HepG2 (cell line): ENCODE results near the gene TUT7. TPM values are rescaled to one million over a fixed set of nuclear protein-coding genes. Genes with fewer than 3 reads are reported as not detected.

ENCODE experiments used
- ATAC-seq: fragments of 200-7000 bp; cut with Tn5 transposase; 3 replicates; pipeline ENCODE4 v1.9.1; 2020; ENCODE audit warnings: mild to moderate bottlenecking, moderate library complexity
- BruUV-seq: library from RNA; stranded (reverse); fragments of 400-500 nt; replicated peaks from 2 replicates; lab custom pipeline; 2021; lab: Mats Ljungman, UMichigan
- CTCF ChIA-PET: fragments of 300-600 bp; formaldehyde crosslinking; extraction: SDS; loops from one replicate; lab custom pipeline; 2021; ENCODE audit warnings: low total read pairs, inconsistent platforms, low intra/inter-chr PET ratio; lab: Yijun Ruan, JAX
- POLR2A ChIA-PET: fragments of 350-600 bp; sonication (Branson Sonifier 250); formaldehyde crosslinking; loops from one replicate; lab custom pipeline; 2020; ENCODE audit warnings: antibody characterized with exemption, inconsistent platforms; lab: Yijun Ruan, JAX
- DNase-seq: peaks from one replicate; pipeline ENCODE4 v3.0.0-alpha.2; 2015; ENCODE audit warnings: low spot score
- FAIRE-seq: peaks from 3 replicates; lab custom pipeline; 2011; peaks lifted over from hg19 to GRCh38; lab: Jason Lieb, UNC
- H2AFZ ChIP-seq: one replicate; pipeline ENCODE4 v1.6.1; 2011; ENCODE audit warnings: low read length, inconsistent platforms
- H3K27ac ChIP-seq: fragments of 300-600 bp; 3 replicates; pipeline ENCODE4 v1.8.0; 2011; ENCODE audit warnings: mixed run types, mild to moderate bottlenecking, mixed read lengths, low read length, inconsistent platforms; ENCODE audit not compliant: insufficient read depth; ENCODE audit errors: extremely low read length
- H3K27me3 ChIP-seq, 2 experiments: fragments of 200-600 bp in 1 of 2; 2 replicates in 1 of 2; 3 replicates in 1 of 2; pipeline versions ENCODE4 v1.6.0 to v1.8.0; 2011; ENCODE audit warnings: low read length in 2 of 2, mild to moderate bottlenecking in 2 of 2, moderate library complexity in 2 of 2, inconsistent platforms in 1 of 2; ENCODE audit not compliant: insufficient read depth in 2 of 2, control insufficient read depth in 1 of 2
- H3K36me3 ChIP-seq, 2 experiments: fragments of 200-600 bp in 1 of 2; replicated peaks in 1 of 2; 2 replicates in 1 of 2; 3 replicates in 1 of 2; pipeline versions ENCODE4 v1.5.1 to v1.8.0; 2011; ENCODE audit warnings: low read length in 2 of 2, inconsistent platforms in 1 of 2; ENCODE audit not compliant: insufficient read depth in 2 of 2, control insufficient read depth in 1 of 2
- H3K4me1 ChIP-seq: 2 replicates; pipeline ENCODE4 v1.5.1; 2012; ENCODE audit warnings: low read length, inconsistent platforms; ENCODE audit not compliant: insufficient read depth
- H3K4me2 ChIP-seq: 2 replicates; pipeline ENCODE4 v1.6.0; 2011; ENCODE audit warnings: low read depth, low read length, inconsistent platforms
- H3K4me3 ChIP-seq, 3 experiments: fragments of 200-600 bp in 1 of 3; sonication (generic), shearing (Covaris generic) in 1 of 3; replicated peaks in 1 of 3; 2 replicates each; pipeline ENCODE4 v1.5.1; 2011 to 2016; ENCODE audit warnings: low read length in 3 of 3, inconsistent platforms in 2 of 3, low read depth in 2 of 3, mild to moderate bottlenecking in 2 of 3, control low read depth in 1 of 3, mixed read lengths in 1 of 3; ENCODE audit not compliant: insufficient read depth in 1 of 3
- H3K79me2 ChIP-seq: one replicate; pipeline ENCODE4 v1.6.1; 2011; ENCODE audit warnings: low read length, inconsistent platforms; ENCODE audit not compliant: insufficient read depth
- H3K9ac ChIP-seq: 2 replicates; pipeline ENCODE4 v1.6.0; 2011; ENCODE audit warnings: mild to moderate bottlenecking, low read depth, low read length, inconsistent platforms; ENCODE audit not compliant: insufficient read depth
- H3K9me3 ChIP-seq: 2 replicates; pipeline ENCODE4 v1.5.1; 2012; ENCODE audit warnings: mild to moderate bottlenecking, low read length
- H4K20me1 ChIP-seq: 2 replicates; pipeline ENCODE4 v1.6.0; 2011; ENCODE audit warnings: inconsistent platforms, mild to moderate bottlenecking, low read length, moderate library complexity; ENCODE audit not compliant: insufficient read depth
- EZH2 ChIP-seq: conservative IDR thresholded peaks from 2 replicates; pipeline ENCODE4 v1.6.1; 2012; ENCODE audit warnings: mild to moderate bottlenecking, low read depth, low read length, moderate library complexity
- GATAD1 ChIP-seq: IDR thresholded peaks from 2 replicates; pipeline ENCODE4 v1.6.1; 2016; ENCODE audit warnings: missing genetic modification reagents, missing compliant biosample characterization
- HMGA1 ChIP-seq: sonication (generic); formaldehyde crosslinking; conservative IDR thresholded peaks from 2 replicates; pipeline ENCODE4 v1.4.0; 2020; ENCODE audit warnings: missing genetic modification reagents
- MAFG ChIP-seq: sonication (generic); formaldehyde crosslinking; IDR thresholded peaks from 2 replicates; pipeline ENCODE4 v1.5.1; 2020; ENCODE audit warnings: mild to moderate bottlenecking, missing genetic modification reagents
- REL ChIP-seq: sonication (generic); formaldehyde crosslinking; conservative IDR thresholded peaks from 2 replicates; pipeline ENCODE4 v1.8.0; 2022; ENCODE audit warnings: mild to moderate bottlenecking, missing genetic modification reagents, moderate library complexity
- RFXAP ChIP-seq: sonication (generic); formaldehyde crosslinking; IDR thresholded peaks from 2 replicates; pipeline ENCODE4 v1.4.0; 2020; ENCODE audit warnings: missing genetic modification reagents, borderline replicate concordance
- SP2 ChIP-seq: sonication (generic); formaldehyde crosslinking; IDR thresholded peaks from 2 replicates; pipeline ENCODE4 v1.5.1; 2020; ENCODE audit warnings: mild to moderate bottlenecking, missing genetic modification reagents
- ZNF275 ChIP-seq: sonication (generic); formaldehyde crosslinking; IDR thresholded peaks from 2 replicates; pipeline ENCODE4 v1.8.0; 2022; ENCODE audit warnings: missing genetic modification reagents, mild to moderate bottlenecking, inconsistent platforms, borderline replicate concordance
- ZNF280B ChIP-seq: sonication (generic); formaldehyde crosslinking; IDR thresholded peaks from 2 replicates; pipeline ENCODE4 v1.5.0; 2020; ENCODE audit warnings: missing genetic modification reagents, mild to moderate bottlenecking, borderline replicate concordance
- ZNF354B ChIP-seq: sonication (generic); formaldehyde crosslinking; IDR thresholded peaks from 2 replicates; pipeline ENCODE4 v1.8.0; 2022; ENCODE audit warnings: mild to moderate bottlenecking, missing genetic modification reagents
- ZNF792 ChIP-seq: IDR thresholded peaks from 2 replicates; pipeline ENCODE4 v1.6.1; 2016
- ZUFSP ChIP-seq: sonication (generic); formaldehyde crosslinking; IDR thresholded peaks from 2 replicates; pipeline ENCODE4 v1.9.0; 2021; ENCODE audit warnings: missing genetic modification reagents, mild to moderate bottlenecking, borderline replicate concordance
- WGBS: methylation state at CpG from one replicate; pipeline ENCODE4 v1.1.6; 2017; ENCODE audit warnings: low lambda C conversion rate; 5-methylcytosine and 5-hydroxymethylcytosine counted together
- in situ Hi-C: cut with HindIII; loops from 2 replicates; pipeline ENCODE4 v1.10.0; 2017; ENCODE audit warnings: low pct_unique_long_range_greater_than_20kb; ENCODE audit not compliant: extremely low pct_ligation_motif_present
- intact Hi-C: fragments of 100-400 bp; cut with micrococcal nuclease; formaldehyde crosslinking; loops from one replicate; pipeline ENCODE4 v1.10.0; 2022; ENCODE audit not compliant: unreplicated experiment
- polyA plus RNA-seq, 8 experiments: library from polyadenylated mRNA; depleted of rRNA in 3 of 8; stranded (reverse) in 7 of 8; unstranded in 1 of 8; fragments of >200 nt; fragmentation: Illumina TruSeq in 4 of 8; extraction: Trizol in 4 of 8; gene quantifications; 2 replicates each; pipeline versions ENCODE4 v1.2.1 to v1.2.3, GENCODE V29; 2011 to 2016; ENCODE audit warnings: low read depth in 4 of 8, missing spikeins in 1 of 8, mixed read lengths in 1 of 8; ENCODE audit not compliant: insufficient read depth in 1 of 8
- total RNA-seq, 5 experiments: library from RNA; depleted of rRNA; stranded (reverse); fragments of >200 nt; fragmentation: Illumina TruSeq; extraction: Trizol; gene quantifications; 2 replicates each; pipeline ENCODE4 v1.2.3, GENCODE V29; 2016; ENCODE audit warnings: low read depth in 1 of 5

TUT7 gene
- total and polyA plus RNA-seq, 2 of the 13 experiments (the other 11 are each of a cell fraction or from before 2014, with no cell fraction given) = 12.0 to 19.4 TPM

GRCh38 chr9:86356871-86357866 is 3.0 kb upstream of the TUT7 start:
- Histone ChIP-seq H3K4me3 (no peak overlapping the region), H2AFZ (no peak overlapping the region), H3K9me3 (no peaks in the 10 kb centered on the region), H3K36me3 (no peaks in the 10 kb centered on the region), H3K4me2 (no peak overlapping the region), H3K79me2 (peaks cover 17% of the 10 kb centered on the region), H3K4me1 (peaks cover 24% of the 10 kb centered on the region), H4K20me1 (no peaks in the 10 kb centered on the region; the same call in 1 of the 2 replicates), H3K27ac (no peak overlapping the region), H3K9ac (no peak overlapping the region), H3K27me3 (no peaks in the 10 kb centered on the region; a peak in 1 of 5 replicates)
- WGBS = 37% methylated on average over 5 of the region's 5 CpGs
- FAIRE-seq (no peak), DNase-seq (no peak), ATAC-seq (no peak)
- BruUV-seq = no TSS peak
- POLR2A ChIA-PET = no interaction called here
- in situ Hi-C loops = no loop called here
- intact Hi-C loops = no loop called here
- CTCF ChIA-PET = no interaction called here
- TF ChIP-seq HMGA1 (CRISPR knock-in tag) = no peak
- TF ChIP-seq ZNF280B (CRISPR knock-in tag) = no peak
- TF ChIP-seq ZNF792 (CRISPR knock-in tag) = no peak
- TF ChIP-seq REL (CRISPR knock-in tag) = no peak
- TF ChIP-seq SP2 (CRISPR knock-in tag) = no peak
- no peak for TF ChIP-seq MAFG (CRISPR knock-in tag)
- no peak for TF ChIP-seq ZUFSP (CRISPR knock-in tag)
- no peak for TF ChIP-seq ZNF275 (CRISPR knock-in tag)
- TF ChIP-seq RFXAP (CRISPR knock-in tag) = no peak
- no peak for TF ChIP-seq GATAD1 (CRISPR knock-in tag)
- TF ChIP-seq ZNF354B (CRISPR knock-in tag) = no peak
- no peak for TF ChIP-seq EZH2
